ENCODE measurements around the gene SYTL1.
A peak's percentile ranks its signal among the peaks of the same experiment; 100 is the strongest.

SYTL1 gene

GRCh38 chr1:27302612-27303011 lies 39.2 kb upstream of the SYTL1 start:
- H3K9ac ChIP-seq (ENCODE audit: low read length) = no peak overlapping the region
- no peaks in the 10 kb centered on the region for H3K27me3 ChIP-seq (ENCODE audit: control insufficient read depth, insufficient read depth, low read length)
- peaks cover 16% of the 10 kb centered on the region for H3K36me3 ChIP-seq (ENCODE audit: control insufficient read depth, insufficient read depth, low read length)
- H3K27ac ChIP-seq (ENCODE audit: low read depth, low read length) = no peak overlapping the region
- H3K4me3 ChIP-seq (ENCODE audit: low read length) = no peak overlapping the region
- peaks cover 30% of the 10 kb centered on the region for H3K4me1 ChIP-seq (ENCODE audit: control insufficient read depth, insufficient read depth, low read length)

- Histone ChIP-seq H3K4me1 (ENCODE audit: control insufficient read depth, insufficient read depth, low read length) (peaks cover 26% of the 10 kb centered on the region), H3K27ac (ENCODE audit: low read depth, low read length) (no peak overlapping the region), H3K4me3 (ENCODE audit: low read length) (no peak overlapping the region), H3K9ac (ENCODE audit: low read length) (no peak overlapping the region), H3K27me3 (ENCODE audit: control insufficient read depth, insufficient read depth, low read length) (no peaks in the 10 kb centered on the region), H3K36me3 (ENCODE audit: control insufficient read depth, insufficient read depth, low read length) (peaks cover 12% of the 10 kb centered on the region)
These were observed 38.3 kb upstream of the SYTL1 start for GRCh38 chr1:27303509-27303908.

- Histone ChIP-seq H3K9ac (ENCODE audit: low read length) (no peak overlapping the region), H3K27ac (ENCODE audit: low read depth, low read length) (no peak overlapping the region), H3K4me1 (ENCODE audit: control insufficient read depth, insufficient read depth, low read length) (peaks cover under 1% of the 10 kb centered on the region), H3K27me3 (ENCODE audit: control insufficient read depth, insufficient read depth, low read length) (no peaks in the 10 kb centered on the region), H3K36me3 (ENCODE audit: control insufficient read depth, insufficient read depth, low read length) (peaks cover 12% of the 10 kb centered on the region), H3K4me3 (ENCODE audit: low read length) (no peak overlapping the region)
These were observed 35.8 kb upstream of the SYTL1 start for GRCh38 chr1:27306071-27306470.

DNA sequence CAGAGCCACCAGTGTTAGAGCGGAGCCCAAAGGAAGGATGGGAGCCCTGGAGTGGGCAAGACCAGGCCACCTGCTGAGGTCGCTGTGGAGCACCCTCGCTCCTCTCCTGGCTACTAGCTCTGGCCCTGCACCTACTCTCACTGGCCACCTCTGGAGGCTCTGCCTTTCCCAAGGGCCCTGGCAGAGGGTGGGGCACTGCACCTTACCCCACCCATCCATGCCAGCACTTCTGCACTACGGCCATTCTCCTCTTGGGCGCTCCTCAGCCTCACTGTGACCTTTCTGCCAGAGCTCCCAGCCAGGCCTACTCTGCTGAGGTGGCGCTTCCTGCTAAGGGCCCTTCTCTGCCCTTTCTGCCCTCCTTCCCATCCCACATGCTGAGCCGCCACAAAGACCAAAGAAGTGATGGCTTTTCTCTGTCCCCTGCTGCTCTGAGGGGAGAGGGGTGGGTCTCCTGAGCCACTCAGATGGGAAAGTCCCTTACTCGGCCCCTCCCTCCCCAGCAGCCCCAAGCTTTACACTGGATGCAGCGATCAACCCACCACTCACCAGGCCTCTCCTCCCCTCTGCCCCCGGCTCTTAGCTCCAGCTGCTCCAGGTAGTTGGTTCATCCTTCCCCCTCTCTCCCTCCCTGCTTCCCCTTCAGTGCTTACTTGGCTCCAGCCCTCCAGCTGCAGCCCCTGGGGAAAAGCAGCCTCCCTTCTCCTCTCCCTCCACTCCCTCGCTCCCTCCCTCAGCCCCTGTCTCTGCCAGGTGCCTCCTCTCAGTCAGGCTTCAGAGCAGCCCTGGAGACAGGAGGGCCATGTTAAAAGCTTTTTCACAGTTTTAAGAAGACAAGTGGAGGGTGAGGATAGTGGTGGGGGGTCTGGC lies 34.7 kb upstream of the SYTL1 start:
- peaks cover 4% of the 10 kb centered on the region for H3K36me3 ChIP-seq (ENCODE audit: control insufficient read depth, insufficient read depth, low read length)

GRCh38 chr1:27307874-27308598 lies 33.8 kb upstream of the SYTL1 start:
- Histone ChIP-seq H3K4me3 (ENCODE audit: low read length) (no peak overlapping the region), H3K27ac (ENCODE audit: low read depth, low read length) (no peak overlapping the region), H3K27me3 (ENCODE audit: control insufficient read depth, insufficient read depth, low read length) (no peaks in the 10 kb centered on the region), H3K4me1 (ENCODE audit: control insufficient read depth, insufficient read depth, low read length) (no peaks in the 10 kb centered on the region), H3K9ac (ENCODE audit: low read length) (no peak overlapping the region), H3K36me3 (ENCODE audit: control insufficient read depth, insufficient read depth, low read length) (peaks cover 4% of the 10 kb centered on the region)

More for the DNA sequence above, 34.7 kb upstream of the SYTL1 start:
- Histone ChIP-seq H3K27ac (ENCODE audit: low read depth, low read length) (no peak overlapping the region), H3K4me1 (ENCODE audit: control insufficient read depth, insufficient read depth, low read length) (no peaks in the 10 kb centered on the region), H3K4me3 (ENCODE audit: low read length) (no peak overlapping the region), H3K27me3 (ENCODE audit: control insufficient read depth, insufficient read depth, low read length) (no peaks in the 10 kb centered on the region), H3K9ac (ENCODE audit: low read length) (no peak overlapping the region)

DNA sequence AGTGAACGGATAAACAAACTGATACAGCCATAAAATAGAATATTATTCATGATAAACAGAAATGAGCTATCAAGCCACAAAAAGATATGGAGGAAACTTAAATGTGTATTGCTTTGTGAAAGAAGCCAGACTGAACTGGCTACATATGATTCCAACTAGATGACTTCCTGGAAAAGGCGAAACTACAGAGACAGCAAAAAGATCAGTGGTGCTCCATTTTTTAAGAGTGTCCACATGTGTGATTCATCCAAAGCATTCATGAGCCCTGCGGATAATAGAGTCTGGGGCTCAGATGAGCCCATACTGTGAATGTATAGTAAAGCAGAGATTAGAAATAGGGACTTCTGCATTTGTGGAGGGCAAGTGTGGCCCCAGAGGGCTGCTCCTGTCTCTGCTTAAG lies 27.7 kb upstream of the SYTL1 start:
- H3K27ac ChIP-seq (ENCODE audit: low read depth, low read length) = no peak overlapping the region
- no peak overlapping the region for H3K9ac ChIP-seq (ENCODE audit: low read length)
- no peaks in the 10 kb centered on the region for H3K27me3 ChIP-seq (ENCODE audit: control insufficient read depth, insufficient read depth, low read length)
- H3K4me1 ChIP-seq (ENCODE audit: control insufficient read depth, insufficient read depth, low read length) = no peaks in the 10 kb centered on the region
- no peaks in the 10 kb centered on the region for H3K36me3 ChIP-seq (ENCODE audit: control insufficient read depth, insufficient read depth, low read length)
- no peak overlapping the region for H3K4me3 ChIP-seq (ENCODE audit: low read length)

DNA sequence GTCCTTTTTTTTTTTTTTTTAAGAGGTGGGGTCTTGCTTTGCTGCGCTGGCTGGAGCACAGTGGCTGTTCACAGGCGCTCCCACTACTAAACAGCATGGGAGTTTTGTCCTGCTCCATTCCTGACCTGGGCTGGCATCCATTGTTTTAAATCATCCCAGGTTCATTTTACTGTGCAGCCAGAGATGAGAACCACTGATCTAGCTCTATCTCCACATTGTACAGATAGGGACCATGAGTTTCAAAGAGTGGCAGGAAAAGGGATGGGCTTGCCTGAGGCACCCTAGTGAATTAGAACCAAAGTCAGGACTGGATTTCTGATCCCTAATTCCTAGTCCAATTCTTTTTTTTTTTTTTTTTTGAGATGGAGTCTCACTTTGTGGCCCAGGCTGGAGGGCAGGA lies 27.1 kb upstream of the SYTL1 start:
- H3K27ac ChIP-seq (ENCODE audit: low read depth, low read length) = no peak overlapping the region
- no peak overlapping the region for H3K9ac ChIP-seq (ENCODE audit: low read length)
- H3K4me1 ChIP-seq (ENCODE audit: control insufficient read depth, insufficient read depth, low read length) = no peaks in the 10 kb centered on the region
- H3K27me3 ChIP-seq (ENCODE audit: control insufficient read depth, insufficient read depth, low read length) = no peaks in the 10 kb centered on the region
- no peaks in the 10 kb centered on the region for H3K36me3 ChIP-seq (ENCODE audit: control insufficient read depth, insufficient read depth, low read length)
- no peak overlapping the region for H3K4me3 ChIP-seq (ENCODE audit: low read length)

GRCh38 chr1:27316860-27317259 lies 25.0 kb upstream of the SYTL1 start:
- Histone ChIP-seq H3K27me3 (ENCODE audit: control insufficient read depth, insufficient read depth, low read length) (no peaks in the 10 kb centered on the region), H3K36me3 (ENCODE audit: control insufficient read depth, insufficient read depth, low read length) (no peaks in the 10 kb centered on the region), H3K27ac (ENCODE audit: low read depth, low read length) (no peak overlapping the region), H3K4me1 (ENCODE audit: control insufficient read depth, insufficient read depth, low read length) (no peaks in the 10 kb centered on the region), H3K9ac (ENCODE audit: low read length) (no peak overlapping the region), H3K4me3 (ENCODE audit: low read length) (no peak overlapping the region)

- Histone ChIP-seq H3K36me3 (ENCODE audit: control insufficient read depth, insufficient read depth, low read length) (no peaks in the 10 kb centered on the region), H3K9ac (ENCODE audit: low read length) (no peak overlapping the region), H3K4me3 (ENCODE audit: low read length) (no peak overlapping the region), H3K27ac (ENCODE audit: low read depth, low read length) (no peak overlapping the region), H3K27me3 (ENCODE audit: control insufficient read depth, insufficient read depth, low read length) (no peaks in the 10 kb centered on the region), H3K4me1 (ENCODE audit: control insufficient read depth, insufficient read depth, low read length) (peaks cover 5% of the 10 kb centered on the region)
These were observed 23.7 kb upstream of the SYTL1 start for GRCh38 chr1:27318136-27318535.

GRCh38 chr1:27318596-27318995 lies 23.2 kb upstream of the SYTL1 start:
- Histone ChIP-seq H3K4me1 (ENCODE audit: control insufficient read depth, insufficient read depth, low read length) (peaks cover 7% of the 10 kb centered on the region), H3K27me3 (ENCODE audit: control insufficient read depth, insufficient read depth, low read length) (no peaks in the 10 kb centered on the region), H3K27ac (ENCODE audit: low read depth, low read length) (no peak overlapping the region), H3K9ac (ENCODE audit: low read length) (no peak overlapping the region), H3K4me3 (ENCODE audit: low read length) (no peak overlapping the region), H3K36me3 (ENCODE audit: control insufficient read depth, insufficient read depth, low read length) (no peaks in the 10 kb centered on the region)

GRCh38 chr1:27321813-27322568 lies 19.8 kb upstream of the SYTL1 start, which contains the start of gene TMEM222:
TSS of gene TMEM222 (plus strand) at chr1:27322163. CDS start at chr1:27322198, 35 bp downstream.
- peak within 1 kb of the TSS; percentile 85 for H3K27ac ChIP-seq (ENCODE audit: low read depth, low read length)
- H3K36me3 ChIP-seq (ENCODE audit: control insufficient read depth, insufficient read depth, low read length) = no peaks in the 10 kb centered on the region
- H3K4me3 ChIP-seq (ENCODE audit: low read length) = peak within 1 kb of the TSS; percentile 99
- peaks cover 9% of the 10 kb centered on the region for H3K4me1 ChIP-seq (ENCODE audit: control insufficient read depth, insufficient read depth, low read length)
- no peaks in the 10 kb centered on the region for H3K27me3 ChIP-seq (ENCODE audit: control insufficient read depth, insufficient read depth, low read length)
- peak within 1 kb of the TSS; percentile 99 for H3K9ac ChIP-seq (ENCODE audit: low read length)

DNA sequence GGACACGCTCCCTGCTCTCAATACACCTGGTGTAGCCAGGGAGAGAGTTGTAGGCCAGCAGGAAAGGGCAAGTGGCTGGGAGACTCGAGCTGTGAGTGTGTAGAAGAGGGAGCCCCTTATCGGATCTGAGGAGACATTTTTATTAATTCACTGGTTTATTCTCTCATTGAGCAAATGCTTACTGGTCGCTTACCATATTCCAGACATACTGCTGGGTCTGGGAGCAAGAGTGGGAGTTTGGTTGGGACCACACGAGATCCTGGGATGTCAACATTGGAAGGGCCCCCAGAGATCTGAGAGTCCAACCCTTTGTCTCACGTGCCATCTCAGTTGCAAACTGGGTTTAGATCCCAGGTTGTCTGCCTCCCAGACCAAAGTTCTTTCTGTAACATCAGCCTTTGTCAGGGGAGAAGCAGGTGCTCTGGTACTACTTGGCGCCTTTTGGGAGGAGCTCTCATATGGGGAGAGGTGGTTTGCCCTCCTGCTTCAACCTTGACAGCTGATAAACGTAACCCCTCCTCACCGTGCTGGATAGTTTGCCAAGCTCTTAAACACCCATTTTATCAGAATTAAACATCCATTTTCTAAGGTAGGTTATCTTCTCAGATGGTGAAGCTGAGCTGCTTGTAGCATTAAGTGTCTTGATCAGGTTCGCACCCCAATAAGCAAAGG lies 19.1 kb upstream of the SYTL1 start:
- no peaks in the 10 kb centered on the region for H3K27me3 ChIP-seq (ENCODE audit: control insufficient read depth, insufficient read depth, low read length)
- H3K9ac ChIP-seq (ENCODE audit: low read length) = peak overlapping the region; percentile 99
- H3K27ac ChIP-seq (ENCODE audit: low read depth, low read length) = peak overlapping the region; percentile 85
- H3K4me3 ChIP-seq (ENCODE audit: low read length) = peak overlapping the region; percentile 99
- no peaks in the 10 kb centered on the region for H3K36me3 ChIP-seq (ENCODE audit: control insufficient read depth, insufficient read depth, low read length)
- peaks cover 9% of the 10 kb centered on the region for H3K4me1 ChIP-seq (ENCODE audit: control insufficient read depth, insufficient read depth, low read length)
